ENCODE measurements around the gene FGFBP1.

DNA sequence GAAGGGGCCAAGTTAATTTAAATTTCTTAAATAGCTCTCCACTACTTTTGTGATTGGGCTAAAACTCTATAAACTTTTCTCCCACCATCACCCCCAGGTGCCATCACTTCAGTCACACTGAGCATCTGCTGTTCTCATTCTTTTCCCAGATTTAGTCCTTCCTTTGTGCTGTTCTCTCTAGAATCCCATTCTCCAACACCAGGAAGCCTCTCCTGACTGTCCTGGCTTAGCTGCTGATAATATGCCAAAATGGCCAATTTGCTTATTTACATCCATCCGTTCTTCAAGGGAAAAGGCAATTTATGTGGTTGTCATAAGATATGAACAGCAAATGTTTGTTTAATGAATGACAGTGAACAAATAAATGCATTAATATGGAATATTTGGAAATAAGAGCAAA lies 44.1 kb downstream of the FGFBP1 start:
- TF ChIP-seq, protein P1, sequence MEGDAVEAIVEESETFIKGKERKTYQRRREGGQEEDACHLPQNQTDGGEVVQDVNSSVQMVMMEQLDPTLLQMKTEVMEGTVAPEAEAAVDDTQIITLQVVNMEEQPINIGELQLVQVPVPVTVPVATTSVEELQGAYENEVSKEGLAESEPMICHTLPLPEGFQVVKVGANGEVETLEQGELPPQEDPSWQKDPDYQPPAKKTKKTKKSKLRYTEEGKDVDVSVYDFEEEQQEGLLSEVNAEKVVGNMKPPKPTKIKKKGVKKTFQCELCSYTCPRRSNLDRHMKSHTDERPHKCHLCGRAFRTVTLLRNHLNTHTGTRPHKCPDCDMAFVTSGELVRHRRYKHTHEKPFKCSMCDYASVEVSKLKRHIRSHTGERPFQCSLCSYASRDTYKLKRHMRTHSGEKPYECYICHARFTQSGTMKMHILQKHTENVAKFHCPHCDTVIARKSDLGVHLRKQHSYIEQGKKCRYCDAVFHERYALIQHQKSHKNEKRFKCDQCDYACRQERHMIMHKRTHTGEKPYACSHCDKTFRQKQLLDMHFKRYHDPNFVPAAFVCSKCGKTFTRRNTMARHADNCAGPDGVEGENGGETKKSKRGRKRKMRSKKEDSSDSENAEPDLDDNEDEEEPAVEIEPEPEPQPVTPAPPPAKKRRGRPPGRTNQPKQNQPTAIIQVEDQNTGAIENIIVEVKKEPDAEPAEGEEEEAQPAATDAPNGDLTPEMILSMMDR (IDR thresholded peaks at IDR 0.05) = no peak
- TF ChIP-seq POLR2A (IDR thresholded peaks at IDR 0.05) = no peak
- no peak for TF ChIP-seq EP300 (IDR thresholded peaks at IDR 0.05)

All from tibial nerve (tissue), 4 donors.